ENCODE results near the gene DUSP21.
"Not testable (repeated sequence)": the region's sequence is repeated elsewhere in the genome, so short reads cannot be mapped to it uniquely, and the experiment has no call there.

DUSP21 gene

GRCh38 chrX:44842550-44843317 lies 1.1 kb upstream of the DUSP21 start:
- no peaks in the 10 kb centered on the region for H3K27me3 ChIP-seq (ENCODE audit: control insufficient read depth in 1 of 2, insufficient read depth in 2 of 2, low read length in 2 of 2)
- H3K27ac ChIP-seq (ENCODE audit: low read depth, low read length): no peak overlapping the region
- H3K9ac ChIP-seq (ENCODE audit: low read depth in 1 of 2, low read length in 2 of 2): no peak overlapping the region
- H3K9me3 ChIP-seq (ENCODE audit: control insufficient read depth in 1 of 2, low read length in 2 of 2): no peaks in the 10 kb centered on the region
- no peaks in the 10 kb centered on the region for H3K4me1 ChIP-seq (ENCODE audit: control insufficient read depth in 1 of 2, insufficient read depth in 2 of 2, low read length in 2 of 2)
- H3K4me3 ChIP-seq (ENCODE audit: low read depth in 1 of 2, low read length in 2 of 2): no peak overlapping the region
- H3K36me3 ChIP-seq (ENCODE audit: control insufficient read depth in 1 of 2, insufficient read depth in 2 of 2, low read length in 2 of 2): no peaks in the 10 kb centered on the region

- Histone ChIP-seq H3K4me1 (ENCODE audit: control insufficient read depth in 1 of 2, insufficient read depth in 2 of 2, low read length in 2 of 2) (no peaks in the 10 kb centered on the region), H3K27ac (ENCODE audit: low read depth, low read length) (no peak overlapping the region), H3K4me3 (ENCODE audit: low read depth in 1 of 2, low read length in 2 of 2) (no peak overlapping the region), H3K9me3 (ENCODE audit: control insufficient read depth in 1 of 2, low read length in 2 of 2) (no peaks in the 10 kb centered on the region), H3K9ac (ENCODE audit: low read depth in 1 of 2, low read length in 2 of 2) (no peak overlapping the region), H3K27me3 (ENCODE audit: control insufficient read depth in 1 of 2, insufficient read depth in 2 of 2, low read length in 2 of 2) (no peaks in the 10 kb centered on the region), H3K36me3 (ENCODE audit: control insufficient read depth in 1 of 2, insufficient read depth in 2 of 2, low read length in 2 of 2) (no peaks in the 10 kb centered on the region)
Observed at GRCh38 chrX:44843318-44843702, 511 bp upstream of the DUSP21 start.

GRCh38 chrX:44844204-44844603 lies 383 bp downstream of the DUSP21 start:
- Histone ChIP-seq H3K4me3 (ENCODE audit: low read depth in 1 of 2, low read length in 2 of 2) (no peak overlapping the region), H3K36me3 (ENCODE audit: control insufficient read depth in 1 of 2, insufficient read depth in 2 of 2, low read length in 2 of 2) (no peaks in the 10 kb centered on the region)

GRCh38 chrX:44850891-44851290 lies 7.1 kb downstream of the DUSP21 start:
- H3K9ac ChIP-seq (ENCODE audit: low read depth in 1 of 2, low read length in 2 of 2); H3K9me3 ChIP-seq (ENCODE audit: control insufficient read depth in 1 of 2, low read length in 2 of 2); H3K27me3 ChIP-seq (ENCODE audit: control insufficient read depth in 1 of 2, insufficient read depth in 2 of 2, low read length in 2 of 2); H3K4me3 ChIP-seq (ENCODE audit: low read depth in 1 of 2, low read length in 2 of 2); H3K36me3 ChIP-seq (ENCODE audit: control insufficient read depth in 1 of 2, insufficient read depth in 2 of 2, low read length in 2 of 2); H3K4me1 ChIP-seq (ENCODE audit: control insufficient read depth in 1 of 2, insufficient read depth in 2 of 2, low read length in 2 of 2); H3K27ac ChIP-seq (ENCODE audit: low read depth, low read length): not testable (repeated sequence)

More at GRCh38 chrX:44844204-44844603, 383 bp downstream of the DUSP21 start:
- no peaks in the 10 kb centered on the region for H3K9me3 ChIP-seq (ENCODE audit: control insufficient read depth in 1 of 2, low read length in 2 of 2)
- H3K9ac ChIP-seq (ENCODE audit: low read depth in 1 of 2, low read length in 2 of 2): no peak overlapping the region
- no peak overlapping the region for H3K27ac ChIP-seq (ENCODE audit: low read depth, low read length)
- no peaks in the 10 kb centered on the region for H3K27me3 ChIP-seq (ENCODE audit: control insufficient read depth in 1 of 2, insufficient read depth in 2 of 2, low read length in 2 of 2)
- H3K4me1 ChIP-seq (ENCODE audit: control insufficient read depth in 1 of 2, insufficient read depth in 2 of 2, low read length in 2 of 2): no peaks in the 10 kb centered on the region

- Histone ChIP-seq H3K9me3 (ENCODE audit: control insufficient read depth in 1 of 2, low read length in 2 of 2) (no peaks in the 10 kb centered on the region), H3K27me3 (ENCODE audit: control insufficient read depth in 1 of 2, insufficient read depth in 2 of 2, low read length in 2 of 2) (no peaks in the 10 kb centered on the region), H3K27ac (ENCODE audit: low read depth, low read length) (no peak overlapping the region), H3K36me3 (ENCODE audit: control insufficient read depth in 1 of 2, insufficient read depth in 2 of 2, low read length in 2 of 2) (no peaks in the 10 kb centered on the region), H3K9ac (ENCODE audit: low read depth in 1 of 2, low read length in 2 of 2) (peak overlapping the region in 1 of 2 donors; percentile 80), H3K4me3 (ENCODE audit: low read depth in 1 of 2, low read length in 2 of 2) (peak overlapping the region; percentile 72), H3K4me1 (ENCODE audit: control insufficient read depth in 1 of 2, insufficient read depth in 2 of 2, low read length in 2 of 2) (no peaks in the 10 kb centered on the region)
Observed at GRCh38 chrX:44871114-44871645, 27.4 kb downstream of the DUSP21 start.

- H3K27me3 ChIP-seq (ENCODE audit: control insufficient read depth in 1 of 2, insufficient read depth in 2 of 2, low read length in 2 of 2): no peaks in the 10 kb centered on the region
- H3K4me1 ChIP-seq (ENCODE audit: control insufficient read depth in 1 of 2, insufficient read depth in 2 of 2, low read length in 2 of 2): peaks cover 0 to 5% of the 10 kb centered on the region in 2 donors
- H3K9ac ChIP-seq (ENCODE audit: low read depth in 1 of 2, low read length in 2 of 2): peak overlapping the region; percentile 69 to 80
- H3K36me3 ChIP-seq (ENCODE audit: control insufficient read depth in 1 of 2, insufficient read depth in 2 of 2, low read length in 2 of 2): no peaks in the 10 kb centered on the region
- peak overlapping the region; percentile 90 for H3K27ac ChIP-seq (ENCODE audit: low read depth, low read length)
- no peaks in the 10 kb centered on the region for H3K9me3 ChIP-seq (ENCODE audit: control insufficient read depth in 1 of 2, low read length in 2 of 2)
- H3K4me3 ChIP-seq (ENCODE audit: low read depth in 1 of 2, low read length in 2 of 2): peak overlapping the region; percentile 72
Observed at GRCh38 chrX:44871931-44872820, 28.4 kb downstream of the DUSP21 start.

GRCh38 chrX:44872821-44873414 lies 29.1 kb downstream of the DUSP21 start, which contains the start of gene KDM6A:
KDM6A (plus strand) TSS chrX:44873188; CDS start chrX:44873552, 364 bp downstream.
- no peaks in the 10 kb centered on the region for H3K9me3 ChIP-seq (ENCODE audit: control insufficient read depth in 1 of 2, low read length in 2 of 2)
- peaks cover 0 to 5% of the 10 kb centered on the region in 2 donors for H3K4me1 ChIP-seq (ENCODE audit: control insufficient read depth in 1 of 2, insufficient read depth in 2 of 2, low read length in 2 of 2)
- peak within 1 kb of the TSS; percentile 95 for H3K27ac ChIP-seq (ENCODE audit: low read depth, low read length)
- no peaks in the 10 kb centered on the region for H3K36me3 ChIP-seq (ENCODE audit: control insufficient read depth in 1 of 2, insufficient read depth in 2 of 2, low read length in 2 of 2)
- peak within 1 kb of the TSS; percentile 69 to 86 for H3K9ac ChIP-seq (ENCODE audit: low read depth in 1 of 2, low read length in 2 of 2)
- peak within 1 kb of the TSS; percentile 79 to 86 for H3K4me3 ChIP-seq (ENCODE audit: low read depth in 1 of 2, low read length in 2 of 2)
- no peaks in the 10 kb centered on the region for H3K27me3 ChIP-seq (ENCODE audit: control insufficient read depth in 1 of 2, insufficient read depth in 2 of 2, low read length in 2 of 2)

GRCh38 chrX:44873415-44874276 lies 29.8 kb downstream of the DUSP21 start:
- Histone ChIP-seq H3K9ac (ENCODE audit: low read depth in 1 of 2, low read length in 2 of 2) (peak overlapping the region; percentile 67 to 86), H3K27ac (ENCODE audit: low read depth, low read length) (peak overlapping the region; percentile 95), H3K9me3 (ENCODE audit: control insufficient read depth in 1 of 2, low read length in 2 of 2) (no peaks in the 10 kb centered on the region), H3K4me1 (ENCODE audit: control insufficient read depth in 1 of 2, insufficient read depth in 2 of 2, low read length in 2 of 2) (peaks cover 0 to 5% of the 10 kb centered on the region in 2 donors), H3K27me3 (ENCODE audit: control insufficient read depth in 1 of 2, insufficient read depth in 2 of 2, low read length in 2 of 2) (no peaks in the 10 kb centered on the region), H3K4me3 (ENCODE audit: low read depth in 1 of 2, low read length in 2 of 2) (peak overlapping the region; percentile 79 to 86), H3K36me3 (ENCODE audit: control insufficient read depth in 1 of 2, insufficient read depth in 2 of 2, low read length in 2 of 2) (no peaks in the 10 kb centered on the region)

GRCh38 chrX:44874420-44875184 lies 30.8 kb downstream of the DUSP21 start:
- H3K4me1 ChIP-seq (ENCODE audit: control insufficient read depth in 1 of 2, insufficient read depth in 2 of 2, low read length in 2 of 2): peaks cover 0 to 5% of the 10 kb centered on the region in 2 donors
- peak overlapping the region; percentile 67 to 86 for H3K9ac ChIP-seq (ENCODE audit: low read depth in 1 of 2, low read length in 2 of 2)
- no peaks in the 10 kb centered on the region for H3K9me3 ChIP-seq (ENCODE audit: control insufficient read depth in 1 of 2, low read length in 2 of 2)
- no peaks in the 10 kb centered on the region for H3K36me3 ChIP-seq (ENCODE audit: control insufficient read depth in 1 of 2, insufficient read depth in 2 of 2, low read length in 2 of 2)
- H3K4me3 ChIP-seq (ENCODE audit: low read depth in 1 of 2, low read length in 2 of 2): peak overlapping the region; percentile 79 to 86
- peak overlapping the region; percentile 95 for H3K27ac ChIP-seq (ENCODE audit: low read depth, low read length)
- H3K27me3 ChIP-seq (ENCODE audit: control insufficient read depth in 1 of 2, insufficient read depth in 2 of 2, low read length in 2 of 2): no peaks in the 10 kb centered on the region
